Measurements from ENCODE around the gene PDGFRB.

GRCh38 chr5:150196514-150196913 lies 40.9 kb upstream of the PDGFRB start:
- TF ChIP-seq CTCF (IDR thresholded peaks at IDR 0.05): no peak
- TF ChIP-seq POLR2A (IDR thresholded peaks at IDR 0.05): no peak
